ENCODE results near the gene PITPNM3. TPM values are rescaled to one million over a fixed set of nuclear protein-coding genes. Genes with fewer than 3 reads are reported as not detected.
A peak's percentile ranks its signal among the peaks of the same experiment; 100 is the strongest.

Gene PITPNM3
- total RNA-seq, 1 donor from 2014 or later, result 0.65 TPM

GRCh38 chr17:6571452-6571781, 15.1 kb upstream of the PITPNM3 start:
- Mint-ChIP-seq H3K4me3 (no peak overlapping the region), H3K4me1 (ENCODE audit: low read depth) (peaks cover 25% of the 10 kb centered on the region), H3K9me3 (no peaks in the 10 kb centered on the region), H3K27ac (no peak overlapping the region), H3K27me3 (ENCODE audit: insufficient read depth) (no peaks in the 10 kb centered on the region), H3K36me3 (ENCODE audit: low read depth) (peaks cover 8% of the 10 kb centered on the region)
- no peak for DNase-seq (ENCODE audit: low spot score)
- intact Hi-C loops (cut with micrococcal nuclease), result no loop called here

DNA sequence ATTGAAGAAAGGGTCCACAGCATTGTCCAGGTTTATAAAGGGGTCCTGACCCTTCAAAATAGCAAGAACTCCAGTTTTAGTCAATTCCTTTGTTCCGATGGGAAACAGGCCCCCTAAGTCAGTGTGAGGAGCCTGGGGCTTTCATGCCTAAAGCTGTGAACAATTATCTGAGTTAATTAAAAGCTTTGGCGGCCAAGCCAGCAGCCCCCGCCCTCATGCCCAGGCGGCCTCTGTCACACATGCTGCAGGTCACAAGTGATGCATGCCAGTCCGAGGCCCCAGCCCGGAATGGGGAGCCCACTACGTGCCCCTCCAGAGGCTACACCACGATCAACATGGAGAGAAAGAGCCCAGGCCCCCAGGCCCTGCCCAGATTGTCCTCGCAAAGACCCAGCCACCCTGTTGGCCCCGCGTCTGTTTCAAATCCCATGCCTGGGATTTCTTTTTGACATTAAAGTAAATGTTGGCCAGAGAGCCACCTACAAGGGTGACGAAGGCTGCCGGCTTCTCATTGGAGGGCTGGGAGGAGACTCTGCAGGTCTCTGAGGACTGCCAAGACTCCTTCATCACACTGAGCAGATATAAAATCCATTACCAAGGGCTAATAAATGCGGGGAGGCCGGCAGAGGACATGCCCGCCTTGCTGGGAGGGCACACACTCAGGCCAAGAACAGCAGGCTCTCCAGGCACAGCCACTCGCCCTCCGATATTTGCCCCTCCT, 14.5 kb upstream of the PITPNM3 start:
- H3K27me3 Mint-ChIP-seq (ENCODE audit: insufficient read depth), result no peaks in the 10 kb centered on the region
- H3K4me3 Mint-ChIP-seq, result no peak overlapping the region
- no peak overlapping the region for H3K27ac Mint-ChIP-seq
- no peaks in the 10 kb centered on the region for H3K9me3 Mint-ChIP-seq
- peaks cover 8% of the 10 kb centered on the region for H3K36me3 Mint-ChIP-seq (ENCODE audit: low read depth)
- DNase-seq (ENCODE audit: low spot score), result no peak
- intact Hi-C loops (cut with micrococcal nuclease), result no loop called here
- H3K4me1 Mint-ChIP-seq (ENCODE audit: low read depth), result peaks cover 20% of the 10 kb centered on the region

GRCh38 chr17:6569370-6570285, 13.3 kb upstream of the PITPNM3 start:
- Mint-ChIP-seq H3K4me3 (no peak overlapping the region), H3K27ac (no peak overlapping the region), H3K9me3 (no peaks in the 10 kb centered on the region), H3K36me3 (ENCODE audit: low read depth) (no peaks in the 10 kb centered on the region), H3K27me3 (ENCODE audit: insufficient read depth) (peaks cover 5% of the 10 kb centered on the region), H3K4me1 (ENCODE audit: low read depth) (peaks cover 7% of the 10 kb centered on the region)
- DNase-seq (ENCODE audit: low spot score), result no peak
- intact Hi-C loops (cut with micrococcal nuclease), result no loop called here

DNA sequence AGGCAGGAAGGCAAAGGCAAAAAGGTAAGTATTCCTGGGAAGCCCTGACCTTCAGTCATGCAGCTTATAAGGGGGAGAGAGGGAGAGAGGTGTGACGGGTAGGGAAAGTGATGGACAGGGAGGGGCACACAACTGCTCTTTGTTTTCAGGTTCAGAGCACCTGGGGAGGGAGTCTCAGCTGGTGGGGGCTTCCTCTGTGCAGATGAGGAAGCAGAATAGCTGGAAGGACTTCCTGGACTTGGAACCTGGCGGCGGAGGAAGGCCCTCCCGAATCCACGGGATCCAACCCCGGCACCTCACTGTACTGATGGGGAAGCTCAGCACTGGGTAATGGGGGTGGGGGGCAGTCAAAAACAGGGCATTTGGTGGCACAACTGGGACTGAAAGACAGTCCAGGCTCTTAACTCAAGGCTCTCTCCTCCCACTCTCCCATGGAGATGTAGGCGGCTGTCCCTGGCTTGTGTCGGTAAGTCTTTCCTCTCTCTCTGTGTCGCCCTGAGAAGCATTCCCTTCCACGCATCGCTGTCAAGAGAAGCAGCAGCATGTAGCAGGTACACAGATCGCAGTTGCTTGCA, 11.9 kb upstream of the PITPNM3 start:
- no peaks in the 10 kb centered on the region for H3K4me1 Mint-ChIP-seq (ENCODE audit: low read depth)
- no peak overlapping the region for H3K27ac Mint-ChIP-seq
- H3K4me3 Mint-ChIP-seq, result no peak overlapping the region
- DNase-seq (ENCODE audit: low spot score), result no peak
- H3K27me3 Mint-ChIP-seq (ENCODE audit: insufficient read depth), result peaks cover 6% of the 10 kb centered on the region
- no peaks in the 10 kb centered on the region for H3K9me3 Mint-ChIP-seq
- no peaks in the 10 kb centered on the region for H3K36me3 Mint-ChIP-seq (ENCODE audit: low read depth)
- intact Hi-C loops (cut with micrococcal nuclease), result no loop called here

DNA sequence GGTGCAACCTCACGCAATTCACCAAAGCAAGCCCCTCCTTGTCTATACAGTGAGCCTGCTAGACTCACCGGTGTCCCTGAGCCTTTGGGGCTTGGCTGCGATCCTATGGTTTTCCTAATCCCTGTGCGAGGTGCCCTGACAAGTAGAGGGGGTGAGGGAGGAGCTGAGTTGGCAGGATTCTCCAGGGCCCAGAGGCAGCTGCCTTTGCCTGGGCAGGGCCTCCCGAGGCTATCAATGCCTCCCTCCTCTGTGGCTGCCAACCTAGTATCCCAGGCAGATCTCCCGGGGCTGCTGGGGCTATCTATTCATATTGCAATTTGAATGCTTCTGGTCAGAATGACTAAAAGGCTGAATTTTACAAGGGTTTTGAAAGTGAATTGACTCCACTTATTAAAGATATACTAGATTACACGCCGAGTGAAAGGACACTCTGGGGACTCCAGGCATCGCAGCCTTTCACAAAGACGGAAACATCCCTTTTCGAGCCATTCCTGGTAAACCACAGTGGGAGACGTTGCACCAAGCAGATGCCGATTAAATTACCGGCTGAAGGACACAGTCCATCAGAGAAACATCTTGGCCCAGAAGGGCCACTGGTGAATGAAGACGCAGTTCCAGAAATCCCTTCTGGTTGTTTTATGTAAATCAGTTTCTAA, 11.3 kb upstream of the PITPNM3 start:
- Mint-ChIP-seq H3K27me3 (ENCODE audit: insufficient read depth) (peaks cover 6% of the 10 kb centered on the region), H3K9me3 (no peaks in the 10 kb centered on the region), H3K4me1 (ENCODE audit: low read depth) (no peaks in the 10 kb centered on the region), H3K4me3 (no peak overlapping the region), H3K36me3 (ENCODE audit: low read depth) (no peaks in the 10 kb centered on the region), H3K27ac (no peak overlapping the region)
- intact Hi-C loops (cut with micrococcal nuclease), result no loop called here
- no peak for DNase-seq (ENCODE audit: low spot score)

DNA sequence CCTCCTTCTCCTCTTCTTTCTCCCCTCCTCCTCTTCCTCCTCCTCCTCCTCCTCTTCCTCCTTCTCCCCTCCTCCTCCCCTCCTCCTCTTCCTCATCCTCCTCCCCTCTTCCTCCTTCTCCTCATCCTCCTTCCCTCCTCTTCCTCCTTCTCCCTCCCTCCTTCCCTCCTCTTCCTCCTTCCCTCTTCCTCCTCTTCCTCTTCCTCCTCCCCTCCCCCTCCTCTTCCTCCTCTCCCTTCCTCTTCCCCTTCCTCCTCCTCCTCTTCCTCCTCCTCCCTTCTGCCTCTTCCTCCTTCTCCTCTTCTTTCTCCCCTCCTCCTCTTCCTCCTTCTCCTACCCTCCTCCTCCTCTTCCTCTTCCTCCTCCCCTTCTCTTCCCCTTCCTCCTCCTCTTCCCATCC, 5.1 kb upstream of the PITPNM3 start:
- intact Hi-C loops (cut with micrococcal nuclease), result no loop called here
- peaks cover 33% of the 10 kb centered on the region for H3K27me3 Mint-ChIP-seq (ENCODE audit: insufficient read depth)
- DNase-seq (ENCODE audit: low spot score), result no peak
- no peaks in the 10 kb centered on the region for H3K36me3 Mint-ChIP-seq (ENCODE audit: low read depth)
- no peaks in the 10 kb centered on the region for H3K9me3 Mint-ChIP-seq
- H3K27ac Mint-ChIP-seq, result no peak overlapping the region
- H3K4me1 Mint-ChIP-seq (ENCODE audit: low read depth), result no peaks in the 10 kb centered on the region
- no peak overlapping the region for H3K4me3 Mint-ChIP-seq

- Mint-ChIP-seq H3K36me3 (ENCODE audit: low read depth) (no peaks in the 10 kb centered on the region), H3K9me3 (no peaks in the 10 kb centered on the region), H3K27me3 (ENCODE audit: insufficient read depth) (peaks cover 34% of the 10 kb centered on the region), H3K27ac (no peak overlapping the region), H3K4me1 (ENCODE audit: low read depth) (no peaks in the 10 kb centered on the region), H3K4me3 (no peak overlapping the region)
- no peak for DNase-seq (ENCODE audit: low spot score)
- intact Hi-C loops (cut with micrococcal nuclease), result no loop called here
Measured at GRCh38 chr17:6560496-6560895, 4.1 kb upstream of the PITPNM3 start.

DNA sequence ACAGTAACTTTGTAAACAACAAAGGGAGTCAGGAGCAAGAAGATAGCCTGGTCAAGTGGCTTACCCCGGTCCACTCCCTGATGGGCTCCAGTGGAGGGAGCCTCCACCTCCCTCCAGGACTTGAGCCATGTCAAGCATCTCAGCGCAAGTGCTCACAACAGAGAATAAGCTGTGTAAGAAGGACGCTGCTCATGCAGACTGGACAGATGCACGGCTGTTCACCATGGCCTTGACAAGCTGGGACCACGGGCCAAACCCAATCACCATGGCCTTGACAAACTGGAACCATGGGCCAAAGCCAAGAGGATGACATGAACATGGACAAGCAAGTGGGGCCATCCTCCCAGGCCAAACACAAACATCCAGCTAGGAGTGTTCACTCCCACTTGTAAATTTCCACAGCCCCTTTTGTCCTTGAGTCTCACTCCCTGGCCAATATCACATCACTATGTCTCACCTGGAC, 3.4 kb upstream of the PITPNM3 start:
- Mint-ChIP-seq H3K36me3 (ENCODE audit: low read depth) (no peaks in the 10 kb centered on the region), H3K4me3 (no peak overlapping the region), H3K27me3 (ENCODE audit: insufficient read depth) (peaks cover 39% of the 10 kb centered on the region), H3K9me3 (no peaks in the 10 kb centered on the region), H3K4me1 (ENCODE audit: low read depth) (peaks cover 3% of the 10 kb centered on the region), H3K27ac (peak overlapping the region; percentile 11)
- intact Hi-C loops (cut with micrococcal nuclease), result loop anchor here (5.0 kb wide), 1 partner anchor 83 kb away; the partner anchor contains the start of genes KIAA0753 and TXNDC17
- no peak for DNase-seq (ENCODE audit: low spot score)

GRCh38 chr17:6558932-6559752, 2.8 kb upstream of the PITPNM3 start:
- no peaks in the 10 kb centered on the region for H3K9me3 Mint-ChIP-seq
- H3K27ac Mint-ChIP-seq, result no peak overlapping the region
- no peak overlapping the region for H3K4me3 Mint-ChIP-seq
- H3K36me3 Mint-ChIP-seq (ENCODE audit: low read depth), result no peaks in the 10 kb centered on the region
- peaks cover 5% of the 10 kb centered on the region for H3K4me1 Mint-ChIP-seq (ENCODE audit: low read depth)
- intact Hi-C loops (cut with micrococcal nuclease), result loop anchor here (5.0 kb wide), 1 partner anchor 83 kb away; the partner anchor contains the start of genes KIAA0753 and TXNDC17
- DNase-seq (ENCODE audit: low spot score), result no peak
- peaks cover 42% of the 10 kb centered on the region for H3K27me3 Mint-ChIP-seq (ENCODE audit: insufficient read depth)

- no peaks in the 10 kb centered on the region for H3K36me3 Mint-ChIP-seq (ENCODE audit: low read depth)
- H3K27ac Mint-ChIP-seq, result no peak overlapping the region
- DNase-seq (ENCODE audit: low spot score), result no peak
- peaks cover 48% of the 10 kb centered on the region for H3K27me3 Mint-ChIP-seq (ENCODE audit: insufficient read depth)
- H3K9me3 Mint-ChIP-seq, result no peaks in the 10 kb centered on the region
- H3K4me1 Mint-ChIP-seq (ENCODE audit: low read depth), result peaks cover 5% of the 10 kb centered on the region
- intact Hi-C loops (cut with micrococcal nuclease), result loop anchor here (5.0 kb wide), 1 partner anchor 84 kb away; the partner anchor contains the start of genes KIAA0753 and TXNDC17
- H3K4me3 Mint-ChIP-seq, result no peak overlapping the region
Measured at GRCh38 chr17:6558276-6558675, 1.9 kb upstream of the PITPNM3 start.

GRCh38 chr17:6557040-6557438, 684 bp upstream of the PITPNM3 start:
- DNase-seq (ENCODE audit: low spot score), result no peak
- H3K9me3 Mint-ChIP-seq, result no peaks in the 10 kb centered on the region
- H3K36me3 Mint-ChIP-seq (ENCODE audit: low read depth), result no peaks in the 10 kb centered on the region
- no peak overlapping the region for H3K27ac Mint-ChIP-seq
- H3K4me3 Mint-ChIP-seq, result no peak overlapping the region
- peaks cover 5% of the 10 kb centered on the region for H3K4me1 Mint-ChIP-seq (ENCODE audit: low read depth)
- peaks cover 53% of the 10 kb centered on the region for H3K27me3 Mint-ChIP-seq (ENCODE audit: insufficient read depth)
- intact Hi-C loops (cut with micrococcal nuclease), result loop anchor here (5.0 kb wide), 1 partner anchor 85 kb away; the partner anchor contains the start of genes KIAA0753 and TXNDC17

All from activated T-helper 1 cell treated with anti-CD3 and anti-CD28 coated beads, Interleukin-12 subunit alpha, Interleukin-12 subunit beta, Interleukin-2, Interleukin-4 antibody, amounts not matched to agents 30 ng/mL and 10 ng/mL and 1 ng/mL, durations not matched to agents 14 hours and 24 hours and 36 hours (primary cell).